HepG2 (cell line): ENCODE data around the gene ATP9B. TPM values are rescaled to one million over a fixed set of nuclear protein-coding genes. Genes with fewer than 3 reads are reported as not detected.

Experiments
- ATAC-seq: fragments of 200-7000 bp; cut with Tn5 transposase; 3 replicates; pipeline ENCODE4 v1.9.1; 2020; ENCODE audit warnings: mild to moderate bottlenecking, moderate library complexity
- BruUV-seq: library from RNA; stranded (reverse); fragments of 400-500 nt; replicated peaks from 2 replicates; lab custom pipeline; 2021; lab: Mats Ljungman, UMichigan
- CTCF ChIA-PET: fragments of 300-600 bp; formaldehyde crosslinking; extraction: SDS; loops from one replicate; lab custom pipeline; 2021; ENCODE audit warnings: low total read pairs, inconsistent platforms, low intra/inter-chr PET ratio; lab: Yijun Ruan, JAX
- POLR2A ChIA-PET: fragments of 350-600 bp; sonication (Branson Sonifier 250); formaldehyde crosslinking; loops from one replicate; lab custom pipeline; 2020; ENCODE audit warnings: antibody characterized with exemption, inconsistent platforms; lab: Yijun Ruan, JAX
- DNase-seq: peaks from one replicate; pipeline ENCODE4 v3.0.0-alpha.2; 2015; ENCODE audit warnings: low spot score
- FAIRE-seq: peaks from 3 replicates; lab custom pipeline; 2011; peaks lifted over from hg19 to GRCh38; lab: Jason Lieb, UNC
- H2AFZ ChIP-seq: one replicate; pipeline ENCODE4 v1.6.1; 2011; ENCODE audit warnings: low read length, inconsistent platforms
- H3K27ac ChIP-seq: fragments of 300-600 bp; 3 replicates; pipeline ENCODE4 v1.8.0; 2011; ENCODE audit warnings: mixed run types, mild to moderate bottlenecking, mixed read lengths, low read length, inconsistent platforms; ENCODE audit not compliant: insufficient read depth; ENCODE audit errors: extremely low read length
- H3K27me3 ChIP-seq, 2 experiments: fragments of 200-600 bp in 1 of 2; 2 replicates in 1 of 2; 3 replicates in 1 of 2; pipeline versions ENCODE4 v1.6.0 to v1.8.0; 2011; ENCODE audit warnings: low read length in 2 of 2, mild to moderate bottlenecking in 2 of 2, moderate library complexity in 2 of 2, inconsistent platforms in 1 of 2; ENCODE audit not compliant: insufficient read depth in 2 of 2, control insufficient read depth in 1 of 2
- H3K36me3 ChIP-seq, 2 experiments: fragments of 200-600 bp in 1 of 2; replicated peaks in 1 of 2; 2 replicates in 1 of 2; 3 replicates in 1 of 2; pipeline versions ENCODE4 v1.5.1 to v1.8.0; 2011; ENCODE audit warnings: low read length in 2 of 2, inconsistent platforms in 1 of 2; ENCODE audit not compliant: insufficient read depth in 2 of 2, control insufficient read depth in 1 of 2
- H3K4me1 ChIP-seq: 2 replicates; pipeline ENCODE4 v1.5.1; 2012; ENCODE audit warnings: low read length, inconsistent platforms; ENCODE audit not compliant: insufficient read depth
- H3K4me2 ChIP-seq: 2 replicates; pipeline ENCODE4 v1.6.0; 2011; ENCODE audit warnings: low read depth, low read length, inconsistent platforms
- H3K4me3 ChIP-seq, 3 experiments: fragments of 200-600 bp in 1 of 3; sonication (generic), shearing (Covaris generic) in 1 of 3; replicated peaks in 1 of 3; 2 replicates each; pipeline ENCODE4 v1.5.1; 2011 to 2016; ENCODE audit warnings: low read length in 3 of 3, inconsistent platforms in 2 of 3, low read depth in 2 of 3, mild to moderate bottlenecking in 2 of 3, control low read depth in 1 of 3, mixed read lengths in 1 of 3; ENCODE audit not compliant: insufficient read depth in 1 of 3
- H3K79me2 ChIP-seq: one replicate; pipeline ENCODE4 v1.6.1; 2011; ENCODE audit warnings: low read length, inconsistent platforms; ENCODE audit not compliant: insufficient read depth
- H3K9ac ChIP-seq: 2 replicates; pipeline ENCODE4 v1.6.0; 2011; ENCODE audit warnings: mild to moderate bottlenecking, low read depth, low read length, inconsistent platforms; ENCODE audit not compliant: insufficient read depth
- H3K9me3 ChIP-seq: 2 replicates; pipeline ENCODE4 v1.5.1; 2012; ENCODE audit warnings: mild to moderate bottlenecking, low read length
- H4K20me1 ChIP-seq: 2 replicates; pipeline ENCODE4 v1.6.0; 2011; ENCODE audit warnings: inconsistent platforms, mild to moderate bottlenecking, low read length, moderate library complexity; ENCODE audit not compliant: insufficient read depth
- ATF7 ChIP-seq, 2 experiments: fragments of 450-650 bp in 1 of 2; sonication (generic) in 1 of 2; formaldehyde crosslinking in 1 of 2; IDR thresholded peaks; 2 replicates each; pipeline versions ENCODE4 v1.4.0 to v1.6.1; 2016 to 2020; ENCODE audit warnings: antibody characterized with exemption in 1 of 2, mild to moderate bottlenecking in 1 of 2, missing genetic modification reagents in 1 of 2
- CREB1 ChIP-seq, 2 experiments: fragments of 450-650 bp in 1 of 2; IDR thresholded peaks; 2 replicates each; pipeline ENCODE4 v1.6.1; 2016 to 2017; ENCODE audit warnings: control low read depth in 1 of 2, mild to moderate bottlenecking in 1 of 2, missing compliant biosample characterization in 1 of 2, missing genetic modification characterization in 1 of 2
- FOXM1 ChIP-seq: sonication (generic); formaldehyde crosslinking; IDR thresholded peaks from 2 replicates; pipeline ENCODE4 v1.5.0; 2020; ENCODE audit warnings: missing genetic modification reagents
- HNRNPLL ChIP-seq: fragments of 200-400 bp; formaldehyde crosslinking; IDR thresholded peaks from 2 replicates; pipeline ENCODE4 v1.6.1; 2017; ENCODE audit warnings: mild to moderate bottlenecking, low read depth, low read length; ENCODE audit not compliant: poor library complexity, severe bottlenecking
- SIX1 ChIP-seq: sonication (generic); formaldehyde crosslinking; IDR thresholded peaks from 2 replicates; pipeline ENCODE4 v1.4.0; 2020; ENCODE audit warnings: missing genetic modification reagents, borderline replicate concordance
- ZNF619 ChIP-seq: sonication (generic); formaldehyde crosslinking; IDR thresholded peaks from 2 replicates; pipeline ENCODE4 v1.4.0; 2020; ENCODE audit warnings: mild to moderate bottlenecking, missing genetic modification reagents
- WGBS: methylation state at CpG from one replicate; pipeline ENCODE4 v1.1.6; 2017; ENCODE audit warnings: low lambda C conversion rate; 5-methylcytosine and 5-hydroxymethylcytosine counted together
- in situ Hi-C: cut with HindIII; loops from 2 replicates; pipeline ENCODE4 v1.10.0; 2017; ENCODE audit warnings: low pct_unique_long_range_greater_than_20kb; ENCODE audit not compliant: extremely low pct_ligation_motif_present
- intact Hi-C: fragments of 100-400 bp; cut with micrococcal nuclease; formaldehyde crosslinking; loops from one replicate; pipeline ENCODE4 v1.10.0; 2022; ENCODE audit not compliant: unreplicated experiment
- polyA plus RNA-seq, 8 experiments: library from polyadenylated mRNA; depleted of rRNA in 3 of 8; stranded (reverse) in 7 of 8; unstranded in 1 of 8; fragments of >200 nt; fragmentation: Illumina TruSeq in 4 of 8; extraction: Trizol in 4 of 8; gene quantifications; 2 replicates each; pipeline versions ENCODE4 v1.2.1 to v1.2.3, GENCODE V29; 2011 to 2016; ENCODE audit warnings: low read depth in 4 of 8, missing spikeins in 1 of 8, mixed read lengths in 1 of 8; ENCODE audit not compliant: insufficient read depth in 1 of 8
- total RNA-seq, 5 experiments: library from RNA; depleted of rRNA; stranded (reverse); fragments of >200 nt; fragmentation: Illumina TruSeq; extraction: Trizol; gene quantifications; 2 replicates each; pipeline ENCODE4 v1.2.3, GENCODE V29; 2016; ENCODE audit warnings: low read depth in 1 of 5
- TF ChIP-seq, protein P1 (sequence below): sonication (generic); formaldehyde crosslinking; IDR thresholded peaks from 2 replicates; pipeline ENCODE4 v1.5.0; 2020; ENCODE audit warnings: mild to moderate bottlenecking, missing genetic modification reagents

The ATP9B gene
- total and polyA plus RNA-seq, 2 of the 13 experiments (the other 11 are each of a cell fraction or from before 2014, with no cell fraction given): 10.8 to 11.3 TPM

DNA sequence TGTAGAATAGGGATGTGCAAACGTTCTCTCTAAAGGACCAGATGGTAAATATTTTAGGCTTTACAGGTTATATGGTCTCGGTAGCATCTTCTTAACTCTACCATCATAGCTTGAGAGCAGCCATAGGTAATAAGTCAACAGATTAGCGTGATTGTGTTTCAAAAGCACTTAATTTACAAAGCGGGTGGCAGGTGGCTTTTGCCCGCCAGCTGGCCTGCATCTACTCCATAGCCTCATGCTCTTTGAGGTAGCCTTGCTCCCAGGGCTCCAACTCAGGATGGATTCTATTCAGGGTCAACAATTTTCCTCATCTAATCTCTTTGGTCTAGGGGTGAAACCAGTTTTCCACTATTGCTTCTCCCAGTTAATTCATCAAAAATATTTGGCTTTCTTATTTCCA lies 5.0 kb upstream of the ATP9B start:
- no peaks in the 10 kb centered on the region for H3K9me3 ChIP-seq
- intact Hi-C loops (no loop called here), in situ Hi-C loops (no loop called here)
- TF ChIP-seq ZNF619: no peak
- TF ChIP-seq SIX1: no peak
- peaks cover 2 to 8% of the 10 kb centered on the region in 2 experiments; a peak in 3 of 5 replicates for H3K27me3 ChIP-seq
- H3K4me2 ChIP-seq: no peak overlapping the region
- no peak overlapping the region for H3K4me3 ChIP-seq
- FAIRE-seq (no peak), ATAC-seq (no peak), DNase-seq (no peak)
- WGBS: 48% methylated on average over 5 of the region's 5 CpGs
- BruUV-seq: no TSS peak
- peaks cover 19% of the 10 kb centered on the region for H3K4me1 ChIP-seq
- H3K27ac ChIP-seq: no peak overlapping the region
- POLR2A ChIA-PET: no interaction called here
- no peaks in the 10 kb centered on the region for H4K20me1 ChIP-seq
- H2AFZ ChIP-seq: no peak overlapping the region
- no peaks in the 10 kb centered on the region for H3K36me3 ChIP-seq
- no peaks in the 10 kb centered on the region for H3K79me2 ChIP-seq
- H3K9ac ChIP-seq: no peak overlapping the region
- CTCF ChIA-PET: no interaction called here

DNA sequence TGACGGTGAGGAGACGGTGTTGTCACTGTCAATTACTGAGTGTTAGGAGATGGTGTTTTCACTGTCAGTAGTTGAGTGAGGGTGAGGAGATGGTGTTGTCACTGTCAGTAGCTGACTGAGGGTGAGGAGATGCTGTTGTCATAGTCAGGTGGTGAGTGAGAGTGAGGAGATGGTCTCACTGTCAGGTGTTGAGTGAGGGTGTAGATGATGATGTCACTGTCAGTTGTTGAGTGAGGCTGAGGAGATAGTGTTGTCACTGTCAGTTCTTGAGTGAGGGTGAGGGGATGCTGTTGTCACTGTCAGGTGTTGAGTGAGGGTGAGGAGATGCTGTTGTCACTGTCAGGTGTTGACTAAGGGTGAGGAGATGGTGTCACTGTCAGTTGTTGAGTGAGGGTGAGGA lies 3.4 kb upstream of the ATP9B start:
- Histone ChIP-seq H3K4me1 (peaks cover 16% of the 10 kb centered on the region), H3K36me3 (no peaks in the 10 kb centered on the region), H3K27ac (no peak overlapping the region), H3K79me2 (peaks cover 8% of the 10 kb centered on the region), H3K4me3 (no peak overlapping the region), H3K4me2 (no peak overlapping the region), H2AFZ (no peak overlapping the region), H4K20me1 (no peaks in the 10 kb centered on the region)
- in situ Hi-C loops: no loop called here
- CTCF ChIA-PET: no interaction called here
- FAIRE-seq (no peak), DNase-seq (no peak)
- intact Hi-C loops: no loop called here
- WGBS: 75% methylated on average over 2 of the region's 2 CpGs
- TF ChIP-seq ATF7 (IDR thresholded peaks at IDR 0.05) (peak; percentile 89), ATF7 (CRISPR knock-in tag; IDR thresholded peaks at IDR 0.05) (no peak), FOXM1 (no peak), CREB1 (IDR thresholded peaks at IDR 0.05) (peak; percentile 87), CREB1 (CRISPR knock-in tag; IDR thresholded peaks at IDR 0.05) (no peak), HNRNPLL (no peak)
- TF ChIP-seq, protein P1, sequence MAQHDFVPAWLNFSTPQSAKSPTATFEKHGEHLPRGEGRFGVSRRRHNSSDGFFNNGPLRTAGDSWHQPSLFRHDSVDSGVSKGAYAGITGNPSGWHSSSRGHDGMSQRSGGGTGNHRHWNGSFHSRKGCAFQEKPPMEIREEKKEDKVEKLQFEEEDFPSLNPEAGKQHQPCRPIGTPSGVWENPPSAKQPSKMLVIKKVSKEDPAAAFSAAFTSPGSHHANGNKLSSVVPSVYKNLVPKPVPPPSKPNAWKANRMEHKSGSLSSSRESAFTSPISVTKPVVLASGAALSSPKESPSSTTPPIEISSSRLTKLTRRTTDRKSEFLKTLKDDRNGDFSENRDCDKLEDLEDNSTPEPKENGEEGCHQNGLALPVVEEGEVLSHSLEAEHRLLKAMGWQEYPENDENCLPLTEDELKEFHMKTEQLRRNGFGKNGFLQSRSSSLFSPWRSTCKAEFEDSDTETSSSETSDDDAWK (CRISPR knock-in tag): no peak
- TF ChIP-seq, all 625 proteins: peak for 2
- H3K27me3 ChIP-seq: peaks cover 0 to 1% of the 10 kb centered on the region in 2 experiments; a peak in 2 of 5 replicates
- POLR2A ChIA-PET: no interaction called here
- ATAC-seq: no peak
- BruUV-seq: no TSS peak
- no peak overlapping the region for H3K9ac ChIP-seq
- no peaks in the 10 kb centered on the region for H3K9me3 ChIP-seq
